BE2C (cell line): ENCODE measurements around the gene PHACTR3.

Experiments used
- DNase-seq: peaks from one replicate; pipeline ENCODE4 v3.0.0-alpha.2; 2020
- H3K27me3 ChIP-seq: fragments of 250-450 bp; sonication (Bioruptor Pico); 2 replicates; pipeline ENCODE4 v1.5.1; 2020; ENCODE audit warnings: mild to moderate bottlenecking
- H3K36me3 ChIP-seq: fragments of 250-450 bp; sonication (Bioruptor Pico); 2 replicates; pipeline ENCODE4 v1.5.1; 2020; ENCODE audit warnings: mild to moderate bottlenecking
- H3K4me1 ChIP-seq: fragments of 250-450 bp; sonication (Bioruptor Pico); 2 replicates; pipeline ENCODE4 v1.5.1; 2020
- H3K4me3 ChIP-seq: 2 replicates; pipeline ENCODE4 v1.5.1; 2011; ENCODE audit warnings: low read depth, low read length
- H3K9me3 ChIP-seq: fragments of 250-450 bp; sonication (Bioruptor Pico); 2 replicates; pipeline ENCODE4 v1.5.1; 2020
- CTCF ChIP-seq: IDR thresholded peaks from 2 replicates; pipeline ENCODE4 v1.5.1; 2012; ENCODE audit warnings: mild to moderate bottlenecking, low read depth, low read length

The PHACTR3 gene

GRCh38 chr20:59661153-59661552, 56.8 kb downstream of the PHACTR3 start:
- H3K27me3 ChIP-seq: peaks cover 5% of the 10 kb centered on the region; the same call in 1 of the 2 replicates
- no peaks in the 10 kb centered on the region for H3K9me3 ChIP-seq
- DNase-seq: no peak
- no peaks in the 10 kb centered on the region for H3K4me1 ChIP-seq
- no peaks in the 10 kb centered on the region for H3K36me3 ChIP-seq
- no peak overlapping the region for H3K4me3 ChIP-seq
- TF ChIP-seq CTCF: no peak

- no peak for DNase-seq
- Histone ChIP-seq H3K9me3 (no peaks in the 10 kb centered on the region), H3K4me1 (no peaks in the 10 kb centered on the region), H3K4me3 (no peak overlapping the region), H3K27me3 (peaks cover 5% of the 10 kb centered on the region; the same call in 1 of the 2 replicates), H3K36me3 (no peaks in the 10 kb centered on the region)
- TF ChIP-seq CTCF: no peak
These were observed 57.3 kb downstream of the PHACTR3 start for GRCh38 chr20:59661621-59662020.

GRCh38 chr20:59662161-59662560, 57.8 kb downstream of the PHACTR3 start:
- TF ChIP-seq CTCF: no peak
- no peaks in the 10 kb centered on the region for H3K4me1 ChIP-seq
- no peaks in the 10 kb centered on the region for H3K9me3 ChIP-seq
- no peak for DNase-seq
- H3K4me3 ChIP-seq: no peak overlapping the region
- H3K36me3 ChIP-seq: no peaks in the 10 kb centered on the region
- H3K27me3 ChIP-seq: peaks cover 5% of the 10 kb centered on the region; the same call in 1 of the 2 replicates

GRCh38 chr20:59662856-59663512, 58.6 kb downstream of the PHACTR3 start:
- no peak for DNase-seq
- Histone ChIP-seq H3K27me3 (peaks cover 5% of the 10 kb centered on the region; the same call in 1 of the 2 replicates), H3K4me1 (no peaks in the 10 kb centered on the region), H3K4me3 (no peak overlapping the region), H3K9me3 (no peaks in the 10 kb centered on the region), H3K36me3 (no peaks in the 10 kb centered on the region)
- TF ChIP-seq CTCF: no peak

- no peak for TF ChIP-seq CTCF
- Histone ChIP-seq H3K4me1 (no peaks in the 10 kb centered on the region), H3K27me3 (peaks cover 5% of the 10 kb centered on the region; the same call in 1 of the 2 replicates), H3K36me3 (no peaks in the 10 kb centered on the region), H3K9me3 (no peaks in the 10 kb centered on the region), H3K4me3 (no peak overlapping the region)
- DNase-seq: no peak
These were observed 59.2 kb downstream of the PHACTR3 start for GRCh38 chr20:59663513-59664060.

- Histone ChIP-seq H3K9me3 (no peaks in the 10 kb centered on the region), H3K4me3 (no peak overlapping the region), H3K4me1 (no peaks in the 10 kb centered on the region), H3K27me3 (peaks cover 5% of the 10 kb centered on the region; the same call in 1 of the 2 replicates), H3K36me3 (no peaks in the 10 kb centered on the region)
- TF ChIP-seq CTCF: no peak
- DNase-seq: no peak
These were observed 60.1 kb downstream of the PHACTR3 start for GRCh38 chr20:59664421-59664941.
